RWPE2 (cell line): Measurements from ENCODE around the gene CLPSL1.
"Not testable (repeated sequence)": the region's sequence is repeated elsewhere in the genome, so short reads cannot be mapped to it uniquely, and the experiment has no call there.

ENCODE experiments used
- ATAC-seq: fragments of 200-7000 bp; cut with Tn5 transposase; 3 replicates; pipeline ENCODE4 v1.9.1; 2021; ENCODE audit warnings: low read depth
- DNase-seq: peaks from one replicate; pipeline ENCODE4 v3.0.0-alpha.2; 2020; ENCODE audit warnings: low spot score
- H3K27ac ChIP-seq: fragments of 450-650 bp; 2 replicates; pipeline ENCODE4 v1.5.1; 2017; ENCODE audit warnings: mild to moderate bottlenecking; ENCODE audit not compliant: poor library complexity, severe bottlenecking
- H3K27me3 ChIP-seq: fragments of 250-450 bp; sonication (Bioruptor Pico); 2 replicates; pipeline ENCODE4 v1.5.1; 2021; ENCODE audit warnings: mild to moderate bottlenecking, moderate library complexity; ENCODE audit not compliant: insufficient read depth, poor library complexity, severe bottlenecking
- H3K36me3 ChIP-seq: fragments of 250-450 bp; sonication (Bioruptor Pico); 2 replicates; pipeline ENCODE4 v1.5.1; 2020; ENCODE audit warnings: low read depth, mild to moderate bottlenecking, moderate library complexity
- H3K4me1 ChIP-seq: fragments of 250-450 bp; sonication (Bioruptor Pico); 2 replicates; pipeline ENCODE4 v1.5.1; 2021; ENCODE audit warnings: mild to moderate bottlenecking, moderate library complexity; ENCODE audit not compliant: insufficient read depth, poor library complexity, severe bottlenecking
- H3K4me3 ChIP-seq: fragments of 250-450 bp; sonication (Bioruptor Pico); 2 replicates; pipeline ENCODE4 v1.5.1; 2021; ENCODE audit warnings: mild to moderate bottlenecking, moderate library complexity; ENCODE audit not compliant: severe bottlenecking
- H3K9me3 ChIP-seq: fragments of 250-450 bp; sonication (Bioruptor Pico); 2 replicates; pipeline ENCODE4 v1.5.1; 2021; ENCODE audit warnings: mild to moderate bottlenecking, moderate library complexity; ENCODE audit not compliant: severe bottlenecking
- CTCF ChIP-seq: fragments of 450-650 bp; IDR thresholded peaks from one replicate; pipeline ENCODE4 v1.5.1; 2017; ENCODE audit warnings: mild to moderate bottlenecking, moderate library complexity; ENCODE audit not compliant: poor library complexity, severe bottlenecking

The CLPSL1 gene, protein sequence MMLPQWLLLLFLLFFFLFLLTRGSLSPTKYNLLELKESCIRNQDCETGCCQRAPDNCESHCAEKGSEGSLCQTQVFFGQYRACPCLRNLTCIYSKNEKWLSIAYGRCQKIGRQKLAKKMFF

DNA sequence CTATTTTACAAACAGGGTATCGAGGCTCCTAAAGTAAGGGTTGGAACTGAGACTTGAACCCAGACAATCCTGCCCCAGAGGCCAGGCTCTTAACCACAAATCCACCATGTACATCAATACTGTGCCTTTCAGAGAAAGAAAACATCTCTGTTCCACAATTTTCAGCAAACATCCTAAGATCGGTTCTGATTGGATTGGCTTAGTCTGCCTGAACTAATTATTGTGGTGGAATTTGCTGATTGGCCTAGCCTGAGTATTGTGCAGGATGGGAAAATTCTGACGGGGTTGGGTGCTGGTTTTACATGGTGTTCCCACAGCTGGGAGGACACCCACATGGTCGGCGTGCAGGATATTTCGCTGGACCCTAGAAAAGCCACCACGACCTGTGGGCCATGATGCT lies at the start of gene CLPSL1:
Gene CLPSL1 (plus strand): TSS at position 301 of the 400 bp plus-strand sequence. CDS start 92 bp downstream, at position 393.
- DNase-seq: no peak
- no peak for ATAC-seq
- Histone ChIP-seq H3K4me1 (peaks cover 3% of the 10 kb centered on the region), H3K4me3 (no peak within 1 kb of the TSS), H3K27me3 (no peaks in the 10 kb centered on the region), H3K36me3 (no peaks in the 10 kb centered on the region), H3K27ac (peak within 1 kb of the TSS; percentile 39), H3K9me3 (no peaks in the 10 kb centered on the region)
- TF ChIP-seq CTCF: no peak

DNA sequence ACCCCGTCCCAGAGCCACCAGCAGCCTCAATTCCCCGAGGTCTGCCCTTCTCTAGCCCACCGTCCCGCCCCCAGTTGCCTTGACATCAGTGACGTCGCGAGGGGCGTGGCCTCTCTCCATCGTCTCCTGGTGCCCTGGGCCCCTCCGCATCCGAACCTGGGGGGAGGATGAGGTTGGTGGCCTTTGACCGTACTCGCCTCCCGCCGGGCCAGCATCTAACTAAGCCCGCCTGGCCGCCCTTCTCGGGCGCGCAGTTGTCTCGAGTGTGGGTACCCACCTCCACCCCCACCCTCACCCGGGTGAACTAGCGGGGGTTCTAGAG lies 49.4 kb upstream of the CLPSL1 start:
- ATAC-seq (peak; percentile 12), DNase-seq (peak; percentile 92)
- Histone ChIP-seq H3K4me3 (peak overlapping the region; percentile 42), H3K4me1 (peaks cover 60% of the 10 kb centered on the region), H3K27ac (peak overlapping the region; percentile 99), H3K9me3 (no peaks in the 10 kb centered on the region), H3K27me3 (no peaks in the 10 kb centered on the region), H3K36me3 (no peaks in the 10 kb centered on the region)
- no peak for TF ChIP-seq CTCF

- DNase-seq (peak; percentile 95), ATAC-seq (peak; percentile 29)
- Histone ChIP-seq H3K27me3 (no peaks in the 10 kb centered on the region), H3K27ac (peak overlapping the region; percentile 99), H3K4me3 (peak overlapping the region; percentile 42), H3K36me3 (no peaks in the 10 kb centered on the region), H3K4me1 (peaks cover 54% of the 10 kb centered on the region), H3K9me3 (no peaks in the 10 kb centered on the region)
- peak; percentile 27 for TF ChIP-seq CTCF
These were observed 48.9 kb upstream of the CLPSL1 start for GRCh38 chr6:35731736-35732532.

DNA sequence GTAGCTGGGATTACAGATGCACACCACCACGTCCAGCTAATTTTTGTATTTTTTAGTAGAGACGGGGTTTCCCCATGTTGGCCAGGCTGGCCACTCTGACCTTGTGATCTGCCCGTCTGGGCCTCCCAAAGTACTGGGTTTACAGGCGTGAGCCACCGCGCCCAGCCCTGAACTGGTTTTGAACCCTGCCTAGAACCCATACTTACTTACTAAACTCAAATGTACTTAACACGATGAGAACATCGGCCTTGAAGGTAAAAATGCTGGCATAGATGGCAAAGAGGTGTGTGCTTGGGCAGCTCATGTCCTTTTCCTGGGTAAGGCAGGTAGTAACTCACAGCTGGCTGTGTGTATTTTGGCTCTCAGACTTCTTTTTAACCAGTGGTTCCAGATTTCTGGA lies 47.2 kb upstream of the CLPSL1 start:
- peaks cover 41% of the 10 kb centered on the region for H3K4me1 ChIP-seq

DNA sequence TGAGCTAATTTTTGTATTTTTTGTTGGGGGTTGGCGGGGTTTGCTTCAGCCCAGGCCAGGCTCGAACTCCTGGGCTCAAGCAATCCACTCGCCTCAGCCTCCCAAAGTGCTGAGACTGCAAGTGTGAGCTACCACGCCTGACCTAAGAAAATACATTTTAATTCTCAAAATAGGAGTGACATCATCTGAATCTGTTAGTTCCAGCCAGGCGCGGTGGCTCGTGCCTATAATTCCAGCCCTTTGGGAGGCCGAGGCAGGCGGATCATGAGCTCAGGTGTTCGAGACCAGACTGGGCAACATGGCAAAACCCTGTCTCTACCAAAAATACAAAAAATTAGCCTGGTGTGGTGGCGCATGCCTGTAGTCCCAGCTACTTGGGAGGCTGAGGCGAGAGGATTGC lies 46.5 kb upstream of the CLPSL1 start:
- ATAC-seq: not testable (repeated sequence)
- H3K4me1 ChIP-seq: peaks cover 34% of the 10 kb centered on the region

More for the DNA sequence above, 47.2 kb upstream of the CLPSL1 start:
- TF ChIP-seq CTCF: no peak
- Histone ChIP-seq H3K9me3 (no peaks in the 10 kb centered on the region), H3K27me3 (no peaks in the 10 kb centered on the region), H3K4me3 (no peak overlapping the region), H3K36me3 (no peaks in the 10 kb centered on the region), H3K27ac (peak overlapping the region; percentile 99)
- ATAC-seq: no peak
- no peak for DNase-seq

More for the DNA sequence above, 46.5 kb upstream of the CLPSL1 start:
- H3K27me3 ChIP-seq, H3K36me3 ChIP-seq, DNase-seq, H3K4me3 ChIP-seq, H3K9me3 ChIP-seq: not testable (repeated sequence)
- peak overlapping the region; percentile 99 for H3K27ac ChIP-seq
